NCI-H128 (cell line): ENCODE measurements around the gene CD44.

Experiments
- DNase-seq: peaks from one replicate; lab custom pipeline; 2025; ENCODE audit not compliant: unreplicated experiment; lab: John Stamatoyannopoulos, UW

Gene CD44

GRCh38 chr11:35138606-35138942 lies 397 bp upstream of the CD44 start:
- DNase-seq, result no peak

- DNase-seq, result no peak
These were observed 831 bp downstream of the CD44 start for GRCh38 chr11:35139722-35140282.

GRCh38 chr11:35141071-35141470 lies 2.1 kb downstream of the CD44 start:
- DNase-seq, result no peak

GRCh38 chr11:35141571-35141971 lies 2.6 kb downstream of the CD44 start:
- no peak for DNase-seq

- no peak for DNase-seq
These were observed 3.6 kb downstream of the CD44 start for GRCh38 chr11:35142481-35143075.

GRCh38 chr11:35143297-35144135 lies 4.5 kb downstream of the CD44 start:
- no peak for DNase-seq

GRCh38 chr11:35144136-35144741 lies 5.3 kb downstream of the CD44 start:
- no peak for DNase-seq

- no peak for DNase-seq
These were observed 5.8 kb downstream of the CD44 start for GRCh38 chr11:35144806-35145205.

- DNase-seq, result no peak
These were observed 6.3 kb downstream of the CD44 start for GRCh38 chr11:35145271-35145670.

- DNase-seq, result no peak
These were observed 7.1 kb downstream of the CD44 start for GRCh38 chr11:35146074-35146521.

- no peak for DNase-seq
These were observed 7.7 kb downstream of the CD44 start for GRCh38 chr11:35146711-35147110.

GRCh38 chr11:35147235-35147634 lies 8.3 kb downstream of the CD44 start:
- DNase-seq, result no peak

- no peak for DNase-seq
These were observed 9.3 kb downstream of the CD44 start for GRCh38 chr11:35148163-35148837.

- DNase-seq, result no peak
These were observed 11.5 kb downstream of the CD44 start for GRCh38 chr11:35150454-35150853.

GRCh38 chr11:35151241-35151640 lies 12.3 kb downstream of the CD44 start:
- DNase-seq, result no peak

- DNase-seq, result no peak
These were observed 12.8 kb downstream of the CD44 start for GRCh38 chr11:35151683-35152280.

- no peak for DNase-seq
These were observed 13.6 kb downstream of the CD44 start for GRCh38 chr11:35152575-35152974.

GRCh38 chr11:35153280-35153679 lies 14.3 kb downstream of the CD44 start:
- DNase-seq, result no peak

- DNase-seq, result no peak
These were observed 16.0 kb downstream of the CD44 start for GRCh38 chr11:35154952-35155351.

- no peak for DNase-seq
These were observed 16.7 kb downstream of the CD44 start for GRCh38 chr11:35155677-35156076.
